GM18507 (cell line): Measurements from ENCODE around the gene JAZF1.
A peak's percentile ranks its signal among the peaks of the same experiment; 100 is the strongest.

Source experiments
- DNase-seq: peaks from one replicate; pipeline ENCODE4 v3.0.0; 2011; ENCODE audit warnings: low read depth; ENCODE audit not compliant: insufficient read length; ENCODE audit errors: extremely low spot score
- FAIRE-seq: peaks from 2 replicates; lab custom pipeline; 2011; peaks lifted over from hg19 to GRCh38; lab: Jason Lieb, UNC

JAZF1 gene

GRCh38 chr7:28192786-28193585 lies 12.4 kb upstream of the JAZF1 start:
- no peak for FAIRE-seq
- DNase-seq = no peak

DNA sequence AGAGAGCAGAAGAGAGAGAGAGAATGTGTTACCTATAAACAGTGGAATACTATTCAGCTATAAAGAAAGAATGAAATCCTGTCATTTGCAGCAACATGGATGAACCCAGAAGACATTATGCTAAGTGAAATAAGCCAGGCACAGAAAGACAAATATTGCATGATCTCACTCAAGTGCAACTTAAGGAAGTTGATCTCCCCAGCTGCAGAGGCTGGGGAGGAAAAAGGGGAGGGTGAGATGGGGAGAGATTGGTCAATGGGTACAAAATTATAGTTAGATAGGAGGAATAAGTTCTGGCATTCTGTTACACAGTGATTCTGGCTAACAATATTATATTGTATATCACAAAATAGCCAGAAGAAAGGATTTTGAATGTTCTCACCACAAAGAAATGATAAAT lies 11.2 kb upstream of the JAZF1 start:
- no peak for FAIRE-seq
- no peak for DNase-seq

GRCh38 chr7:28191184-28191583 lies 10.6 kb upstream of the JAZF1 start:
- FAIRE-seq (no peak), DNase-seq (no peak)

- FAIRE-seq (no peak), DNase-seq (no peak)
Observed at GRCh38 chr7:28190077-28190710, 9.6 kb upstream of the JAZF1 start.

GRCh38 chr7:28187012-28187411 lies 6.4 kb upstream of the JAZF1 start:
- DNase-seq = no peak
- FAIRE-seq = no peak

DNA sequence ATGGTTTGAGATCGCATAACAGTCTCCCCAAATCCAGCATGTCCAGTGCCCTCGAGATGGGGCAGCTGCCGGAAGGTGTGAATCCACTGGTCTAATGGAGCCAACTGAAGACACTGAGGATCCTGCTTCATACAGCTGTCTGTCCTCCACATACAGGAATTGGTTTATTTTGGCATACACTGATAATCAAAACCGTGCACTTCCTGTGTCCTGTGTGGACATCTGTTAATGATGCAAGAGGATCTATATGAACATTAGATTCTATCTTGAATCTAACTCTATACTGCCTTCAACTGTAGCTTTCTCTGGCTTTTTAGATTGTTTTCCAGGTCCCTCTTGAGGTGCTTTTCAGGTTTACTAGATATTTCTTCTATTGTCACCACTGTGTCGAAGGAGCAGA lies 3.0 kb upstream of the JAZF1 start:
- no peak for DNase-seq
- no peak for FAIRE-seq

GRCh38 chr7:28182071-28182471 lies 1.5 kb upstream of the JAZF1 start:
- FAIRE-seq (no peak), DNase-seq (no peak)

DNA sequence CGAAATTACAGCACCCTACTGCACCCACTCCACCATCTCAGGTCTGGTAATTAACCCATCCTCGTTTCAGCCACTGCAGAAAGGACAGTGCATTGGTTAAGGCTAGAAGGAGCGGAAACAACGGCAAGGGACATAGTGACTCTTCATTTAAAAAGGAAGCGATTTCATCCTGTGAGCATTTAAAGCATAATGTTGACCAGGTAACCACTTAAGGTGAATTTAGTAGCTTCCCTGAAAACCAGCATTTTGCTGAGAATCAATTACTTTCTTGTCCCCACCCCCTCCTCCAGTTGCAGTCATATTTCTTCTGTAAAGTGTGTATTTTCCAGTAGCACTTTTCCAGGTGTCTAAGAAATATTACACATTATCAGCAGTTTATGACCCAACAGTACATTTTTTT lies 821 bp upstream of the JAZF1 start:
- FAIRE-seq = no peak
- no peak for DNase-seq

- FAIRE-seq (no peak), DNase-seq (no peak)
Observed at GRCh38 chr7:28180031-28180363, 598 bp downstream of the JAZF1 start.

GRCh38 chr7:28179120-28180030 lies 1.2 kb downstream of the JAZF1 start:
- FAIRE-seq (no peak), DNase-seq (peak; percentile 56)

DNA sequence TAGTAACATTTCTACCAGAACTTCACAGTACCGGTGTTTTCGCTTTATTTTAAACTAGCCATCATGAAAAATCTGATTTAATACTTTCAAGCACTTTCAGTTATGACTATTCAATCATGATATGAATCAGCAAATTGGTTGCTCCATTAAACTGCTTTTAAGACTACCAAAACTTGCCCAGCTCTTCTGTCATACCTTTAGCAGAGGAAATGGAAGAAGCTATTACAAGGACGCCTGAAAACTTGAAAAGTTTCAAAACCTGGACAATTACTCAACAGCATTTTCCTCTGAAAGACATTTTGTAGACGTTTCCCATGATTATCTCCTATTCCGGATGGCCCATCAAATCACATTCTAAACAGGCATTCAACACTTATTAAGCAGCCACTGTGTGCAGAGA lies 2.0 kb downstream of the JAZF1 start:
- no peak for FAIRE-seq
- DNase-seq = no peak

DNA sequence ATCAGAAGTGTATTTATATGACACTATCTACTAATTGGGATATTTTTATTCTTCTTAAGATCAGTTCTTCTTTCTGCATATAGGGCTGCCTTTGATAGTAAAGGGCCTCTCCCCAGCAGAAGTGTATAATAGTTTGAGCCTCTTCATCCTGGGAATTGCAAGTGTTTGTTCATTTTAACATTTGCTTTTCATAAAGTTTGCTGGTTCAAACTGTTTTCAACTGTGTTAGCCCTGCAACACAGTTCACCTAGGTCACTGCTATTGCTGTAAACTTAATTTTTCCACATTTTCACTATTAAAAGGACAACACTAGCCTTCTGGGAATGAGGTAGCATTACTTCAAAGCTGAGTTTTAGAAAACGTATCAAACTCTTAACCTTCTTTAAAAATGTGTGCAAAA lies 2.8 kb downstream of the JAZF1 start:
- no peak for FAIRE-seq
- DNase-seq = no peak

GRCh38 chr7:28176645-28177044 lies 4.0 kb downstream of the JAZF1 start:
- DNase-seq (no peak), FAIRE-seq (no peak)

DNA sequence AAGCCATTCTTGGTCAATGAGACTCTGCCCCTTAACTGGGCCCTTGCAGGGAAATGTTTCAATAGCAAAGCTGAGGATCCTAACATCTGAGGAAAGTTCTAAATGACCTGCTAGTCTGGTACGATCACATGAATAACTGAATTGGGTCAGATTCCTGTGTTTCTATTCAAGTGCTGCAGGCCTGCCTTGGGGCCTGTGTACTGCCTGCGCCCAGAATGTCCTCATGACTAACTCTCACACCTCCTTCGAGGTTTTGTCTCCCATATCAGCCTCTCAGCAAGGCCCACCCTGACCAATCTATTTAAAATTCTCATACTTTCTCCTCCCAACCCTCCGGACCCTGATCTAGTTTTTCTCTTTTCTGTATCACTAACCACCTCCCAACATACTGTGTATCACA lies 4.4 kb downstream of the JAZF1 start:
- FAIRE-seq = no peak

GRCh38 chr7:28174901-28175661 lies 5.5 kb downstream of the JAZF1 start:
- DNase-seq (no peak), FAIRE-seq (no peak)

More for the DNA sequence above, 4.4 kb downstream of the JAZF1 start:
- DNase-seq = no peak

- FAIRE-seq (no peak), DNase-seq (no peak)
Observed at GRCh38 chr7:28174442-28174841, 6.2 kb downstream of the JAZF1 start.

GRCh38 chr7:28173531-28173930 lies 7.1 kb downstream of the JAZF1 start:
- DNase-seq = no peak
- no peak for FAIRE-seq

DNA sequence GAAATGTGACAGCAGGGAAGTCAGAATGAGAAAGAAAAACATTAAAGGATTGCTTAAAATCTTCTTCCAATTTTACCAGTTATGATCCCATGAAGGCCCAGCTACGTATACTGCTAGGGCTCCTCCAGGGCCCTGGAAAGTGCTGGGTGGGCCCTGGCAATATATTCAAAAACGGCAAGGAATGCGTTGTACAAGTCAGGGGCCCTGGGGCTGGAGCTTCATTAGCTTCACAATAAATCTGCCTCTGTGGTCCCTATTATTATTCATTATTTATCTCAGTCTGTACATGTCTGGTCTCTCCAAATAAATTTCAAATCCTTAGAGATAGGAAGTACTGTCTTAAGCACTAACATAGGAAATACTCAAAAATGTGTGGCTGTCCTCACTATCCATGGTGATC lies 7.6 kb downstream of the JAZF1 start:
- no peak for DNase-seq
- no peak for FAIRE-seq

DNA sequence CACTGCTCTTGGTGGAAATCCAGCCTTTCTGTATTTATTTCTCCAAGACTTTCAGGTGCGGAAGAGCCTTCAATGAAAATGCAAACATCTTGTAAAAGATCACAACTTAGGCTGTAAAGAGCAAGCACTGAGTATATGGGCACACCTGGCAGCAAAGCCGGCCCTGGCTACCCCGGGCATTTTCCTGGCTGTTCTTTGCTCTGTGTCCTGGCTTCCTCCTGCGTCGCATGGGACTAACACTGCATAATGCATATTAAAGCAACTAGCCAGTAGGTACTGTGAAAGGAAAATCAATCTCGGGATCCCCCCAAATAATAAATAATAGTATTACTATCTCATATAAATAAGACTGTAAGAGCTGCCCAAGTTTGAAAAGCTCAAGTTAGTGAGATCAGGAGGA lies 9.9 kb downstream of the JAZF1 start:
- DNase-seq (no peak), FAIRE-seq (no peak)

- DNase-seq = no peak
- FAIRE-seq = no peak
Observed at GRCh38 chr7:28169230-28169629, 11.4 kb downstream of the JAZF1 start.
